Esophagus squamous epithelium (tissue), 5 donors: Measurements from ENCODE around the gene GTF2I. TPM values are rescaled to one million over a fixed set of nuclear protein-coding genes. Genes with fewer than 3 reads are reported as not detected.
"Not testable (repeated sequence)": the region's sequence is repeated elsewhere in the genome, so short reads cannot be mapped to it uniquely, and the experiment has no call there.

Experiments
- DNase-seq: peaks from one replicate; lab custom pipeline; 2025; lab: John Stamatoyannopoulos, UW
- H3K27ac ChIP-seq, 4 donors: fragments of 200-600 bp; sonication (generic); one replicate each; pipeline ENCODE4 v1.5.1; 2016 to 2019; ENCODE audit warnings: mild to moderate bottlenecking in 1 of 4
- H3K27me3 ChIP-seq, 4 donors: fragments of 200-600 bp; sonication (generic); 1 replicate in 3 of 4; 2 replicates in 1 of 4; pipeline versions ENCODE4 v1.5.1 to v1.6.0; 2017 to 2021; ENCODE audit warnings: antibody characterized with exemption in 1 of 4
- H3K36me3 ChIP-seq, 3 donors: fragments of 200-600 bp; sonication (generic); one replicate each; pipeline ENCODE4 v1.5.1; 2016 to 2019
- H3K4me1 ChIP-seq, 3 donors: fragments of 200-600 bp; sonication (generic); one replicate each; pipeline ENCODE4 v1.5.1; 2017 to 2019
- H3K4me3 ChIP-seq, 4 donors: fragments of 200-600 bp; sonication (generic); 1 replicate in 3 of 4; 2 replicates in 1 of 4; pipeline ENCODE4 v1.5.1; 2016 to 2019; ENCODE audit warnings: mild to moderate bottlenecking in 2 of 4, moderate library complexity in 1 of 4
- H3K9me3 ChIP-seq, 3 donors: fragments of 200-600 bp; sonication (generic); one replicate each; pipeline ENCODE4 v1.5.1; 2016 to 2019
- WGBS, 2 donors: methylation state at CpG; one replicate each; pipeline ENCODE4 v1.1.5; 2018; 5-methylcytosine and 5-hydroxymethylcytosine counted together
- intact Hi-C: fragments of 100-400 bp; cut with DNase I; formaldehyde crosslinking; loops from one replicate; pipeline ENCODE4 v1.15.0; 2022
- total RNA-seq, 4 donors: library from RNA; depleted of rRNA; stranded (reverse); fragments of >200 nt; gene quantifications; one replicate each; pipeline ENCODE4 v1.1.0, GENCODE V29; 2016
- donor health status: DM: yes; HTN: yes; CAD: no.

The GTF2I gene
- total RNA-seq, 4 donors from 2014 or later: 104 to 146 (median 129) TPM

DNA sequence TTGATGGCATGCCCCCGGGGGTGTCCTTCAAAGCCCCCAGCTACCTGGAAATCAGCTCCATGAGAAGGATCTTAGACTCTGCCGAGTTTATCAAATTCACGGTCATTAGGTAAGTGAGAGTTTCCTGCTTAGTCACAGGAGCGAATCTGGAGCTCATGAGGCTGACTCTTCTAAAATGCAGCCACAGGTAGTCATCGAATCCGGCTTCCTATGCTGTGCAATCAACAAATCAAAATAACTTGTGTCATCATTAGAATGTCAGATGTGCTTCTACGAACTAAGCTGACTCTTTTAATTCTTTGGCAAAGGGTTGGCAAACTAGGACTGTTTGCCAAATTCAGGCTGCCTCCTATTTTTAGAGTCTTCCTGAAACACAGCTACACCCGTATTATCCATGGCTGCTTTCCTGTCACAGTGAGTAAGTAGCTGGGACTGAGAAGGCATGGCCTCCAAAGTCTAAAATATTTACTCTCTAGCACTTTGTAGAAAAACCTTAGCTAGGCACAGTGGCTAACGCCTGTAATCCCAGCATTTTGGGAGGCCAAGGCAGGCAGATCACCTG, 96.5 kb downstream of the GTF2I start:
- H3K27ac ChIP-seq, H3K4me1 ChIP-seq, DNase-seq, intact Hi-C loops, H3K4me3 ChIP-seq, H3K27me3 ChIP-seq, H3K9me3 ChIP-seq, H3K36me3 ChIP-seq: not testable (repeated sequence)
- WGBS, 2 donors: no CpG with 5 or more reads among the region's 9 CpGs

DNA sequence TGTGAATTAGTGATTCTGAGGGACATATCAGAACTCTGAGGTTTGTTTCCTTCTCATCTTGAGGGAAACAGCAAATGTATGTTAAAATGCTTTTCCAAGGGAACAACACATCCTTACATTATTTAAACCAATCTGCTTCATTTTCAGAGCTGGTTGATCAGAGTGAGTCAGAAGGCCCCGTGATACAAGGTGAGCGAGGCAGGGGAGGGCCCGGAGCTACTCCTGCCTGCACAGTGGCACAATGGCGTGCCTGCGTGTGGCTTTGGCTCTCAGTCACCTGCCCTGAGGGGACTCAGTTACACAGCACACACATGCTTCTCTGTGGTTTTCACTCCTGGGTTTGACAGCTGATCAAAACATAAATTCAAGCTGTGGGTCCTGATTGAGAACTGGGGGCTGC, 99.2 kb downstream of the GTF2I start:
- DNase-seq: not testable (repeated sequence)

DNA sequence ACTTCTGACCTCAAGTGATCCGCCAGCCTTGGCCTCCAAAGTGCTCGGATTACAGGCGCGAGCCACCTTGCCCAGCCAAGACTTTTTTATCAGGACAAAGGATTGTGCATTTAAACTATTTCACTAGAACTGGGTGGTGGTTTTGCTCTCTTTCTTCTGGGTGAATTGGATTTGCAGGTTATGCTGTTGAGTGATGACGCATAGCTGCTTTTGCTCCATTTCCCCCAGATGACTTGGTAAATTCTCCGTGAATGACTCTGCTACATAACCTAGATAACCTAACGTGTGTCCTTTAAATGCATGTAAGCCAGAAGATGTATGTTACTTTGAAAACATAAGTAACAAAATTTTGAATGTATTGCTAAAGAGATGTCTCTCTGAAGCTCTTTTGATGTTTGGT, 100.8 kb downstream of the GTF2I start:
- H3K9me3 ChIP-seq, H3K4me1 ChIP-seq, H3K36me3 ChIP-seq, H3K4me3 ChIP-seq, intact Hi-C loops, H3K27me3 ChIP-seq, H3K27ac ChIP-seq, DNase-seq: not testable (repeated sequence)
- no CpG with 5 or more reads among the region's 7 CpGs for WGBS, 2 donors

More for the DNA sequence above, 99.2 kb downstream of the GTF2I start:
- H3K27ac ChIP-seq, H3K9me3 ChIP-seq, H3K4me1 ChIP-seq, H3K27me3 ChIP-seq, intact Hi-C loops, H3K36me3 ChIP-seq, H3K4me3 ChIP-seq: not testable (repeated sequence)
- no CpG with 5 or more reads among the region's 5 CpGs for whole genome bisulfite sequencing, 2 donors

DNA sequence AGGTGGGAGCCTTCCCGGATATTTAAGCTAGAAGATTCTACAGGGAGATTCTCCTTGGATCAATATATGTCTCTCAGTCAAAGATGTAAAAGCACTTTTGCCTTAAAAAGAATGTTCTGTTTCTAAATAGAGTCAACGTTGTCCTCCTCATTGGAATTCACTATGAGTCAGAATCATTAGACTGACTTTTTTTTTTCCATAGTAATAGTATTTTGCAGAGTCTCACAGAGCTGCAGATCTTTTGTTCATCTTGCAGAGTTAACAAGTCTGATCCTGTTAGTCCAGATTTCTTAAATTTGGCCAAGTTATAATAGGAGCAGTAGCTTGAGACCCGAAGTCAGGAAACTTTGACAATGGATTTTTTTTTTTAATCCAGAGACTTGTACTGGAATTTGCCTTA, 101.5 kb downstream of the GTF2I start:
- peak overlapping the region in 3 of 4 donors; percentile 54 to 57 (median 56) for H3K27ac ChIP-seq
- H3K9me3 ChIP-seq, intact Hi-C loops, H3K4me3 ChIP-seq, H3K27me3 ChIP-seq, DNase-seq, H3K36me3 ChIP-seq, H3K4me1 ChIP-seq: not testable (repeated sequence)
- no CpG with 5 or more reads among the region's 3 CpGs for WGBS, 2 donors

DNA sequence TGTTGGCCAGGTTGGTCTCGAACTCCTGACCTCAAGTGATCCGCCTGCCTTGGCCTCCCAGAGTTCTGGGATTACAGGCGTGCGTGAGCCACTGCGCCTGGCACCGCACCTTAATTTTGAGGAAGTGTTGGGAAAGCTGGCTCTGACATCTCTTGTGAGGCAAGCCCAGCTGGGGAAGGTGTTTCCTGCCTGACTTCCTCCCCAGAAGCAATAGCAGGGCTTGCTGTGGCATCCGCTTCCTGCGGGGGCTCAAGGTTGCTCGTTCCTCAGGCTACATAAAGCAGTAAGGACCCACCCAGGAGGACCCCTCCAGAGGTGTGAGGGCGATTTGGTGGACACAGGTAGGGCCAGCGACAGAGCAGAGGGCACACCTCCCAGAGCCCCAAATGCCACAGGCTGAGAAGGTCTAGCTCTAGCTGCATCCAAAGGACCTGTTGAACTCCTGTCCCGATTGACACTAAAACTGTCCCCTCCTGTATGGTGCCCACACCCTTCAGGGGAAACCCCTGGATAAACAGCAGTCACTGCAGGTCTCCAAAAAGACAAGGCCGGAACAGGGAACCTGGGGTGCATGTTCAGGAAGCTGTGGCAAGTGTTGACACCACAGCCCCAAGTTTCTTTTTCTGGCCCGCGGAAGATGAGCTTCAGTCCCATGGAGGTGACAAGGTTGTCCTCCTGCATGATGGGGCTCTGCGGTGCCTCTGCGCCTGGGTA, 107.8 kb downstream of the GTF2I start:
- intact Hi-C loops, H3K27me3 ChIP-seq, H3K9me3 ChIP-seq, H3K4me1 ChIP-seq, DNase-seq, H3K36me3 ChIP-seq, H3K27ac ChIP-seq, H3K4me3 ChIP-seq: not testable (repeated sequence)
- WGBS, 2 donors: no CpG with 5 or more reads among the region's 17 CpGs

DNA sequence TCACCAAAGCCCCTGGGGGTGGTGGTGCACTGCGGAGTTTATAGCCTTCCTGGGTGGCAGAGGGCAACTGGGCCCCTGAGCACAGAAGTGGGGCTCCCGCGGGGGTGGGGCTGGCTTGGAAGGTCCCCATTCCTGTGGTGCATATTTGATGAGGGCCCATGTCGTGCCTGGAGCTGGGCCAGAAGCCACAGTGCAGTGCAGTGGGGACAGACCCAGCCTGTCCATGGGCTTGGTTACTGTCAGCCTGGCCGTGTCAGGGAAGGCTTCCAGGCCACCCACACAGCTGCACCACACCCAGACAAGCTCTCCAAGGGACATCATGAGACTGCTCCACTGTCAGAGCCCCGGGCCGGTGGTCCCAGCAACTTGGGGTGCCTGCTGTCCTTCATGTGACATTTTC, 109.0 kb downstream of the GTF2I start:
- H3K36me3 ChIP-seq, H3K27me3 ChIP-seq, H3K4me1 ChIP-seq, DNase-seq, intact Hi-C loops, H3K4me3 ChIP-seq, H3K9me3 ChIP-seq, H3K27ac ChIP-seq: not testable (repeated sequence)
- WGBS, 2 donors: no CpG with 5 or more reads among the region's 7 CpGs

DNA sequence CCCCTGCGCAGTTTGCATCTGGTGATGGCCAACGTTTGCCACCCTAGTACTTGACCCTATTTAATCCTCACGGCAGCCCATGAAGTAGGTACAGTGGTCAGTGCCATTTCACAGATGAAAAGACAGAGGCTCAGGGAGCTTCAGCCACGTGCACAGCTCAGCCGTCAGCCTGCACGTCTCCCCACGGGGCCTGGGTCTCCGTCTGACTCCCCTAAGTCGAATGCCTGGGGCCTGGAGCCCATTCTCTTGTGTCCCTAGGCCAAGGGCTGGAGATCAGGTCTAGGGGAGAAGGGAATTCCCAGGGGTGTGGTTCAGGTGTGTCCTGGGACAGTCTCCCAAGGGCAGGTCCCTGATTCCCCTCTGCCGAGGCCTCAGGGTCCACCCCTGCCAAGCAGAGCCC, 109.5 kb downstream of the GTF2I start:
- H3K27ac ChIP-seq, H3K27me3 ChIP-seq, intact Hi-C loops, H3K9me3 ChIP-seq, H3K36me3 ChIP-seq, H3K4me1 ChIP-seq, DNase-seq, H3K4me3 ChIP-seq: not testable (repeated sequence)
- no CpG with 5 or more reads among the region's 10 CpGs for WGBS, 2 donors

DNA sequence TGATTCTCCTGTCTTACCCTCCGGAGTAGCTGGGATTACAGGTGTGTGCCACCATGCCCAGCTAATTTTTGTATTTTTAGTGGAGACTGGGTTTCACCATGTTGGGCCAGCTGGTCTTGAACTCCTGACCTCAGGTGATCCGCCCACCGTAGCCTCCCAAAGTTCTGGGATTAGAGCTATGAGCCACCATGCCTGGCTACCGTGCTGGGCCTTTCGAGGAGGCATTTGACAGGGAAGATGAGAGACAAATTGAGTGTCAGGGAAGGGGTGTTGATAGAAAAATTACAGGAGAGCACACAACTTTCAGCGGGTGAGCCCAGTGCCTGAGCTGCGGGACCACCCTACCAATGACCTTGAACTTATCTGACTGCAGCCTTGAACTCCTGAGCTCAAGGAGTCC, 112.5 kb downstream of the GTF2I start:
- H3K9me3 ChIP-seq, H3K27ac ChIP-seq, H3K27me3 ChIP-seq, H3K4me3 ChIP-seq, intact Hi-C loops, H3K4me1 ChIP-seq, DNase-seq, H3K36me3 ChIP-seq: not testable (repeated sequence)
- no CpG with 5 or more reads among the region's 7 CpGs for WGBS, 2 donors

DNA sequence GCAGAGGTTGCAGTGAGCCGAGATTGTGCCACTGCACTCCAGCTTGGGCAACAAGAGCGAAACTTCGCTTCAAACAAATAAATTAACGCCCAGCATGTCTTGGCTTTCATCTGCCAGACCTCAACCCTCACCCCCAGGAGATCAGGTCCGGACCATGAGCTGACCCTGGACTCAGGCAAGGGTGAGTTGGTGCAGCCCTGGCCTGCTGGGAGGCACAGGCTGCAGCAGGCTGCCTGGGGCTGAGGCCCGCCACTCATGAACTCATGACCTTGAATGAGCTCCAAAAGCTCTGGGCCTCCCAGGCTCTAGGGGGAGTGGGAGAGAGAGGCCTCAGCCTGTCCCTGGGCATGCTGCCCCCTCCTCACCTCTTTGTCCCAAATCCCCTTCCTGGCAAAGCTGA, 114.6 kb downstream of the GTF2I start:
- no CpG with 5 or more reads among the region's 6 CpGs for WGBS, 2 donors

DNA sequence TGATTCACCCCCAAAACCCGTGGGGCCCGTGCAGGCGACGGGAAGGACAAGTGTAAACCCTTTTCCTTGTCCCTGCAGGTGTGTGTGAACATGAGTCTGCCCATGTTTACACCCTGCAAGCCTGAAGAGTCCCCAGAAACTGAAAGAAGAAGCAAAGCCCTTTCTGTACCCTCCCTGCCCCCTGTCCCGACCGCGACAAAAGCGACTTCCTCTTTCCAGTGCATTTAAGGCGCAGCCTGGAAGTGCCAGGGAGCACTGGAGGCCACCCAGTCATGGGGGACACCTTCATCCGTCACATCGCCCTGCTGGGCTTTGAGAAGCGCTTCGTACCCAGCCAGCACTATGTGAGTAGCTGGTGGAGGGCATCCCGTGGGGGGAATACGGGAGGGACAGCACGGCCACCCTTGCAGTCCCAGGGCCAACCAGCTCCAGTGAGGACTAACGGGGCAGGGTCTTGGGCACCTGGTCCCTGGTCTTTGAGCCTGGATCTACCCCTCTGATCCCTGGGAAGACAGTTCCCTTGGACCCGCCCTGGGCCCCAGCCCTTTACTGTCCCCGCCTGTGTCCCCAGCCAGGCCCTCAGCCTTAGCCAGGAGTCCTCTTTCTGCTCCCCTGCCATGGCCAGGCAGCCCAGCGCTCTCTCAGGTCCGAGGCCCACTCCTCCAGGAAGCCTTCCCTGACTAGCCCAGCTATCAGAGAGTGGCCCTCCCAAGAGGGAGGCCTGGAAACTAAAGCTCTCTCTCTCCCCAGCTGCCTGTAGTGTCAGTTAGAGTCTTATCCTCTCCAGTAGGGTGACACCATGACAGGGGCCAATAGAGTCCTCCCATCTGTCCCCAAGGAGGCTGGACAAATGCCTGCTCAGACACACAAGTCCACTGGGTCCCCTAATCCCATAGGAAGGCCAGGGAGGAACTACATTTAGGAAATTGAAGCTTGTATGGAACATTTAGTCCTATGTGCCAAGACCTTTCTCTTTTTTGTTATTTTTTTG, 116.5 kb downstream of the GTF2I start, which contains the start of gene NCF1:
NCF1 (plus strand) TSS at position 252 of the 991 bp plus-strand sequence; CDS start at position 273, 21 bp downstream.
- H3K9me3 ChIP-seq, DNase-seq, H3K4me3 ChIP-seq, H3K4me1 ChIP-seq, intact Hi-C loops, H3K27me3 ChIP-seq, H3K27ac ChIP-seq, H3K36me3 ChIP-seq: not testable (repeated sequence)
- WGBS, 2 donors: no CpG with 5 or more reads among the region's 21 CpGs

More for the DNA sequence above, 114.6 kb downstream of the GTF2I start:
- H3K27me3 ChIP-seq, H3K36me3 ChIP-seq, H3K4me3 ChIP-seq, H3K4me1 ChIP-seq, H3K9me3 ChIP-seq, DNase-seq, H3K27ac ChIP-seq, intact Hi-C loops: not testable (repeated sequence)

DNA sequence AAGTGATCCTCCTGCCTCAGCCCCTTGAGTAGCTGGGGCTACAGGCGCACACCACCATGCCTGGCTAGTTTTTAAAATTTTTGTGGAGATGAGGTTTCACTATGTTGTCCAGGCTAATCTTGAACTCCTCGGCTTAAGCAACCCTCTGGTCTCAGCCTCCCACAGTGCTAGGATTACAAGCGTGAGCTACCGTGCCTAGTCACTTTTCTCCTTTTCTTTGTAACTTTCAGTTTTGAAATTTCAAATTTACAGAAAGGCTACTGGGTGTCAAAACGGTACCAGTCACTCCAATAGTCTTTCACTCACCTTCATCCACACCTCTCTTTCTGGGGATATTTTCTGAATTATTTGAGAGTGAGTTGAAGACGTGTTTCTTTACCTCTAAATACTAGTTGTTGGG, 117.6 kb downstream of the GTF2I start:
- no CpG with 5 or more reads among the region's 6 CpGs for WGBS, 2 donors
- H3K36me3 ChIP-seq, H3K27me3 ChIP-seq, H3K4me3 ChIP-seq, intact Hi-C loops, H3K4me1 ChIP-seq, H3K27ac ChIP-seq, DNase-seq, H3K9me3 ChIP-seq: not testable (repeated sequence)

DNA sequence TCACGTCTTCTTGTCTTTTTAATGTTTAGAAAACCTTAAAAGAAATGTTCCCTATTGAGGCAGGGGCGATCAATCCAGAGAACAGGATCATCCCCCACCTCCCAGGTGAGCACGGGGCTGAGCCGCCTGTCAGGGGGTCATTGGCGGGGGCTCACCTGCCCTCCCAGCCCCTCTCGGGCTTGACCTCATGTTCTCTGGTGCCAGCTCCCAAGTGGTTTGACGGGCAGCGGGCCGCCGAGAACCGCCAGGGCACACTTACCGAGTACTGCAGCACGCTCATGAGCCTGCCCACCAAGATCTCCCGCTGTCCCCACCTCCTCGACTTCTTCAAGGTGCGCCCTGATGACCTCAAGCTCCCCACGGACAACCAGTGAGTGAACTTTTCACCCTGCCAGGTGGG, 121.5 kb downstream of the GTF2I start:
- no CpG with 5 or more reads among the region's 17 CpGs for WGBS, 2 donors
- H3K36me3 ChIP-seq, H3K4me3 ChIP-seq, H3K4me1 ChIP-seq, DNase-seq, H3K9me3 ChIP-seq, intact Hi-C loops, H3K27ac ChIP-seq, H3K27me3 ChIP-seq: not testable (repeated sequence)
